H1 (cell line): ENCODE measurements around the gene PHC2. TPM values are rescaled to one million over a fixed set of nuclear protein-coding genes. Genes with fewer than 3 reads are reported as not detected.

ENCODE experiments used
- CTCF ChIA-PET: fragments of 300-600 bp; sonication (Branson Sonifier 250); formaldehyde crosslinking; loops from one replicate; lab custom pipeline; 2021; ENCODE audit not compliant: partially characterized antibody; lab: Charles Lee
- POLR2A ChIA-PET: fragments of 300-600 bp; sonication (Branson Sonifier 250); formaldehyde crosslinking; loops from one replicate; lab custom pipeline; 2021; ENCODE audit warnings: inconsistent platforms; ENCODE audit not compliant: partially characterized antibody; lab: Charles Lee
- DNase-seq, 2 experiments: peaks; one replicate each; pipeline versions ENCODE4 v3.0.0 to v3.0.0-alpha.2; 2010 to 2022; ENCODE audit warnings: low spot score in 2 of 2, low read depth in 1 of 2, mixed read lengths in 1 of 2
- FAIRE-seq: peaks from 2 replicates; lab custom pipeline; 2011; peaks lifted over from hg19 to GRCh38; lab: Jason Lieb, UNC
- H2AFZ ChIP-seq: 2 replicates; pipeline ENCODE4 v1.8.1; 2012; ENCODE audit warnings: low read length, inconsistent platforms
- H2AK5ac ChIP-seq: 2 replicates; pipeline ENCODE4 v1.6.1; 2013; ENCODE audit warnings: low read depth, low read length
- H2BK120ac ChIP-seq: replicated peaks from 2 replicates; pipeline ENCODE3; 2013; ENCODE audit warnings: low read depth, low read length, inconsistent platforms
- H2BK12ac ChIP-seq: 2 replicates; pipeline ENCODE4 v1.6.1; 2013; ENCODE audit warnings: low read depth, low read length
- H2BK15ac ChIP-seq: 2 replicates; pipeline ENCODE4 v1.6.1; 2013; ENCODE audit warnings: low read length
- H2BK20ac ChIP-seq: 2 replicates; pipeline ENCODE4 v1.6.1; 2013; ENCODE audit warnings: low read length
- H2BK5ac ChIP-seq: 2 replicates; pipeline ENCODE4 v1.6.1; 2013; ENCODE audit warnings: low read depth, low read length
- H3K14ac ChIP-seq: 2 replicates; pipeline ENCODE4 v1.6.1; 2013; ENCODE audit warnings: inconsistent platforms; ENCODE audit not compliant: insufficient read length
- H3K18ac ChIP-seq: 2 replicates; pipeline ENCODE4 v1.6.1; 2013; ENCODE audit warnings: low read length; ENCODE audit errors: extremely low read depth
- H3K23ac ChIP-seq: 2 replicates; pipeline ENCODE4 v1.6.1; 2013; ENCODE audit warnings: inconsistent platforms; ENCODE audit not compliant: insufficient read length
- H3K23me2 ChIP-seq: 2 replicates; pipeline ENCODE4 v1.6.1; 2013; ENCODE audit warnings: low read depth, low read length
- H3K27ac ChIP-seq: 2 replicates; pipeline ENCODE4 v1.6.1; 2011; ENCODE audit warnings: low read depth, low read length, inconsistent platforms
- H3K27me3 ChIP-seq, 4 experiments: replicated peaks in 1 of 4; 1 replicate in 1 of 4; 2 replicates in 3 of 4; pipeline versions ENCODE4 v1.6.1 to v1.8.1; 2011 to 2013; ENCODE audit warnings: low read length in 3 of 4, mild to moderate bottlenecking in 3 of 4, inconsistent platforms in 2 of 4, mixed read lengths in 2 of 4, moderate library complexity in 1 of 4; ENCODE audit not compliant: control insufficient read depth in 3 of 4, insufficient read depth in 3 of 4; ENCODE audit errors: extremely low read depth in 1 of 4
- H3K36me3 ChIP-seq, 4 experiments: 2 replicates each; pipeline versions ENCODE4 v1.6.1 to v1.8.1; 2011 to 2013; ENCODE audit warnings: mild to moderate bottlenecking in 4 of 4, low read length in 3 of 4, moderate library complexity in 2 of 4, control low read depth in 1 of 4, inconsistent platforms in 1 of 4; ENCODE audit not compliant: insufficient read depth in 4 of 4, control insufficient read depth in 2 of 4
- H3K4ac ChIP-seq: replicated peaks from 2 replicates; pipeline ENCODE3; 2013; ENCODE audit warnings: low read length, low read depth, mixed read lengths, inconsistent platforms; ENCODE audit not compliant: insufficient read length
- H3K4me1 ChIP-seq, 4 experiments: replicated peaks in 1 of 4; 1 replicate in 1 of 4; 2 replicates in 3 of 4; pipeline versions ENCODE4 v1.6.1 to v1.8.1; 2011 to 2013; ENCODE audit warnings: low read length in 3 of 4, inconsistent platforms in 2 of 4, mixed read lengths in 1 of 4; ENCODE audit not compliant: insufficient read depth in 4 of 4, control insufficient read depth in 3 of 4
- H3K4me2 ChIP-seq, 2 experiments: 2 replicates each; pipeline versions ENCODE4 v1.6.1 to v1.8.1; 2011 to 2013; ENCODE audit warnings: low read depth in 2 of 2, low read length in 2 of 2, control low read depth in 1 of 2, inconsistent platforms in 1 of 2, mild to moderate bottlenecking in 1 of 2; ENCODE audit not compliant: insufficient read depth in 1 of 2
- H3K4me3 ChIP-seq, 4 experiments: fragments of 200-600, 300-600 bp in 1 of 4; sonication (generic), shearing (Covaris generic), sonication (Bioruptor Twin) in 1 of 4; 2 replicates each; pipeline versions ENCODE4 v1.5.1 to v1.8.1; 2011 to 2016; ENCODE audit warnings: low read length in 4 of 4, low read depth in 3 of 4, control low read depth in 2 of 4, inconsistent platforms in 2 of 4, mild to moderate bottlenecking in 2 of 4, mixed read lengths in 1 of 4, moderate library complexity in 1 of 4; ENCODE audit not compliant: insufficient read depth in 2 of 4; ENCODE audit errors: extremely low read depth in 1 of 4
- H3K56ac ChIP-seq: replicated peaks from 2 replicates; pipeline ENCODE3; 2013; ENCODE audit warnings: low read depth, mild to moderate bottlenecking, mixed read lengths, low read length, inconsistent platforms; ENCODE audit not compliant: insufficient read length
- H3K79me1 ChIP-seq: 2 replicates; pipeline ENCODE4 v1.6.1; 2013; ENCODE audit warnings: low read depth, low read length, control low read depth
- H3K79me2 ChIP-seq, 2 experiments: 2 replicates each; pipeline versions ENCODE4 v1.6.1 to v1.8.1; 2012 to 2013; ENCODE audit warnings: low read length in 2 of 2, mild to moderate bottlenecking in 2 of 2, inconsistent platforms in 1 of 2; ENCODE audit not compliant: insufficient read depth in 2 of 2, control insufficient read depth in 1 of 2
- H3K9ac ChIP-seq, 4 experiments: replicated peaks in 1 of 4; 1 replicate in 1 of 4; 2 replicates in 3 of 4; pipeline versions ENCODE4 v1.6.1 to v1.8.1; 2011 to 2013; ENCODE audit warnings: low read depth in 3 of 4, low read length in 3 of 4, control low read depth in 2 of 4, mild to moderate bottlenecking in 2 of 4, moderate library complexity in 2 of 4, inconsistent platforms in 1 of 4; ENCODE audit errors: extremely low read depth in 1 of 4
- H3K9me3 ChIP-seq, 2 experiments: 2 replicates each; pipeline versions ENCODE4 v1.6.1 to v1.8.1; 2012 to 2013; ENCODE audit warnings: mild to moderate bottlenecking in 2 of 2, moderate library complexity in 2 of 2, control low read depth in 1 of 2, inconsistent platforms in 1 of 2, low read depth in 1 of 2, low read length in 1 of 2, mixed read lengths in 1 of 2; ENCODE audit not compliant: insufficient read depth in 2 of 2
- H4K20me1 ChIP-seq, 2 experiments: replicated peaks in 1 of 2; 2 replicates each; pipeline versions ENCODE3 to v1.8.1; 2011 to 2013; ENCODE audit warnings: inconsistent platforms in 2 of 2, low read length in 2 of 2, mild to moderate bottlenecking in 1 of 2; ENCODE audit not compliant: insufficient read depth in 2 of 2, control insufficient read depth in 1 of 2
- H4K5ac ChIP-seq: 2 replicates; pipeline ENCODE4 v1.6.1; 2013; ENCODE audit warnings: low read length, low read depth, mixed read lengths, inconsistent platforms; ENCODE audit not compliant: insufficient read length
- H4K8ac ChIP-seq: 2 replicates; pipeline ENCODE4 v1.8.0; 2013; ENCODE audit warnings: mild to moderate bottlenecking, moderate library complexity, low read length, inconsistent platforms; ENCODE audit not compliant: insufficient read depth; ENCODE audit errors: extremely low read depth
- H4K91ac ChIP-seq: replicated peaks from 2 replicates; pipeline ENCODE3; 2013; ENCODE audit warnings: low read length, mixed read lengths, inconsistent platforms; ENCODE audit not compliant: insufficient read length
- BCL11A ChIP-seq, 2 experiments: IDR thresholded peaks; one replicate each; pipeline ENCODE4 v1.6.1; 2011; ENCODE audit warnings: low read depth in 2 of 2, low read length in 2 of 2, mild to moderate bottlenecking in 2 of 2
- CTBP2 ChIP-seq: IDR thresholded peaks from 2 replicates; pipeline ENCODE4 v1.7.0; 2011; ENCODE audit warnings: borderline replicate concordance, mild to moderate bottlenecking, moderate library complexity, mixed read lengths, low read length; ENCODE audit not compliant: insufficient read depth, insufficient read length
- GABPA ChIP-seq: IDR thresholded peaks from 2 replicates; pipeline ENCODE4 v1.6.1; 2011; ENCODE audit warnings: mild to moderate bottlenecking, low read length, moderate library complexity, borderline replicate concordance; ENCODE audit not compliant: insufficient read depth
- GTF2F1 ChIP-seq: IDR thresholded peaks from 2 replicates; pipeline ENCODE4 v1.6.1; 2012; ENCODE audit warnings: low read depth, low read length, improper control_type of control experiment, borderline replicate concordance
- POLR2AphosphoS5 ChIP-seq: IDR thresholded peaks from 2 replicates; pipeline ENCODE4 v1.6.1; 2011; ENCODE audit warnings: low read depth, low read length
- RAD21 ChIP-seq, 2 experiments: IDR thresholded peaks in 1 of 2; conservative IDR thresholded peaks in 1 of 2; 2 replicates each; pipeline ENCODE4 v1.6.1; 2011; ENCODE audit warnings: low read depth in 2 of 2, low read length in 2 of 2, improper control_type of control experiment in 1 of 2, inconsistent platforms in 1 of 2, mild to moderate bottlenecking in 1 of 2, moderate library complexity in 1 of 2
- SIN3A ChIP-seq, 2 experiments: IDR thresholded peaks in 1 of 2; conservative IDR thresholded peaks in 1 of 2; 2 replicates each; pipeline ENCODE4 v1.6.1; 2011 to 2012; ENCODE audit warnings: low read length in 2 of 2, improper control_type of control experiment in 1 of 2, low read depth in 1 of 2, mild to moderate bottlenecking in 1 of 2
- TBP ChIP-seq: IDR thresholded peaks from 2 replicates; pipeline ENCODE4 v1.6.1; 2011; ENCODE audit warnings: low read depth, low read length, improper control_type of control experiment
- WGBS, 2 experiments: shearing (Covaris generic) in 1 of 2; methylation state at CpG; one replicate each; pipeline versions ENCODE4 v1.1.6 to v1.1.7; 2013 to 2015; ENCODE audit warnings: low lambda C conversion rate in 2 of 2, mixed read lengths in 2 of 2, inconsistent platforms in 1 of 2, low coverage in 1 of 2, missing lambda C conversion rate in 1 of 2; ENCODE audit not compliant: insufficient replicate concordance in 2 of 2, insufficient coverage in 1 of 2, insufficient read length in 1 of 2; ENCODE audit errors: extremely low coverage in 1 of 2, missing lambda C conversion rate in 1 of 2; 5-methylcytosine and 5-hydroxymethylcytosine counted together
- polyA plus RNA-seq, 7 experiments: library from polyadenylated mRNA; depleted of rRNA in 3 of 7; stranded (reverse) in 5 of 7; unstranded in 2 of 7; fragments of >200 nt in 5 of 7; fragments of 200-250 nt in 2 of 7; gene quantifications; 1 replicate in 5 of 7; 2 replicates in 1 of 7; 4 replicates in 1 of 7; pipeline versions ENCODE4 v1.2.1 to v1.2.3, GENCODE V29; 2011 to 2013; ENCODE audit warnings: missing spikeins in 2 of 7, mixed read lengths in 2 of 7
- total RNA-seq: library from RNA; stranded (reverse); fragmentation: NEBNext Ultra II Directional; extraction: Animal tissue kit (Norgen Biotek cat#: 25700); gene quantifications from 2 replicates; pipeline ENCODE4 v1.2.1, GENCODE V29; 2021

The PHC2 gene
- total and polyA plus RNA-seq, 2 of the 8 experiments (the other 6 are each of a cell fraction or from before 2014, with no cell fraction given) = 5.6 to 14.2 TPM

- no peaks in the 10 kb centered on the region for H4K20me1 ChIP-seq
- H3K23ac ChIP-seq = no peak overlapping the region
- WGBS, 2 experiments = 95% methylated on average over 8 of the region's 8 CpGs; no CpG with 5 or more reads in 1 of the 2 experiments
- no peak for TF ChIP-seq CTBP2
- no peak for TF ChIP-seq POLR2AphosphoS5
- no peak for TF ChIP-seq GABPA
- TF ChIP-seq TBP = no peak
- no peak for TF ChIP-seq RAD21 (IDR thresholded peaks at IDR 0.05 in 1 of 2, conservative IDR thresholded peaks at IDR 0.05 in 1 of 2; ENCODE audit: low read depth in 2 of 2, low read length in 2 of 2)
- no peak for TF ChIP-seq SIN3A (conservative IDR thresholded peaks at IDR 0.05 in 1 of 2, IDR thresholded peaks at IDR 0.05 in 1 of 2; ENCODE audit: low read depth in 1 of 2, low read length in 2 of 2)
- no peak for TF ChIP-seq BCL11A (IDR thresholded peaks at IDR 0.05; ENCODE audit: low read depth in 2 of 2, low read length in 2 of 2)
- TF ChIP-seq GTF2F1 = no peak
- H3K18ac ChIP-seq = no peak overlapping the region
- DNase-seq (no peak), FAIRE-seq (no peak)
- H3K4me2 ChIP-seq = no peak overlapping the region
- no peaks in the 10 kb centered on the region for H3K79me2 ChIP-seq
- H3K79me1 ChIP-seq = no peaks in the 10 kb centered on the region
- no peak overlapping the region for H3K27ac ChIP-seq
- H3K14ac ChIP-seq = no peak overlapping the region
- no peaks in the 10 kb centered on the region for H3K36me3 ChIP-seq
- ChIA-PET POLR2A (no interaction called here), CTCF (interaction anchor here (0.7 to 1.1 kb wide), 2 partner anchors 8 to 335 kb away, joined by 3 read pairs; no protein-coding TSS in a partner anchor)
- no peak overlapping the region for H4K8ac ChIP-seq
- H3K9me3 ChIP-seq = no peaks in the 10 kb centered on the region
- H2BK15ac ChIP-seq = no peak overlapping the region
- no peak overlapping the region for H2AFZ ChIP-seq
- no peak overlapping the region for H2BK12ac ChIP-seq
- H4K91ac ChIP-seq = no peak overlapping the region
- no peaks in the 10 kb centered on the region for H3K23me2 ChIP-seq
- H3K9ac ChIP-seq = no peak overlapping the region
- H2BK120ac ChIP-seq = no peak overlapping the region
- no peaks in the 10 kb centered on the region; a peak in 1 of 7 replicates for H3K27me3 ChIP-seq
- no peak overlapping the region for H2AK5ac ChIP-seq
- H2BK20ac ChIP-seq = no peak overlapping the region
- H3K4me3 ChIP-seq = no peak overlapping the region
- no peak overlapping the region for H3K56ac ChIP-seq
- no peaks in the 10 kb centered on the region for H3K4me1 ChIP-seq
- H4K5ac ChIP-seq = no peak overlapping the region
- no peak overlapping the region for H3K4ac ChIP-seq
- H2BK5ac ChIP-seq = no peak overlapping the region
Observed at GRCh38 chr1:33462405-33463164, 31.7 kb upstream of the PHC2 start.
